GM20431 (cell line): ENCODE data around the gene TNS3.
"Not testable (repeated sequence)": the region's sequence is repeated elsewhere in the genome, so short reads cannot be mapped to it uniquely, and the experiment has no call there.

ENCODE experiments used
- in situ Hi-C: fragments of 300-500 bp; cut with MseI, MboI; formaldehyde crosslinking; loops from one replicate; pipeline ENCODE4 v1.15.0; 2020; ENCODE audit warnings: low sequenced_read_pairs; ENCODE audit not compliant: unreplicated experiment

Gene TNS3

GRCh38 chr7:47581804-47582763 is at the start of gene TNS3:
TSS of gene TNS3 (minus strand) at chr7:47582111. CDS start at chr7:47439636, 142,475 bp downstream.
- in situ Hi-C loops = no loop called here

DNA sequence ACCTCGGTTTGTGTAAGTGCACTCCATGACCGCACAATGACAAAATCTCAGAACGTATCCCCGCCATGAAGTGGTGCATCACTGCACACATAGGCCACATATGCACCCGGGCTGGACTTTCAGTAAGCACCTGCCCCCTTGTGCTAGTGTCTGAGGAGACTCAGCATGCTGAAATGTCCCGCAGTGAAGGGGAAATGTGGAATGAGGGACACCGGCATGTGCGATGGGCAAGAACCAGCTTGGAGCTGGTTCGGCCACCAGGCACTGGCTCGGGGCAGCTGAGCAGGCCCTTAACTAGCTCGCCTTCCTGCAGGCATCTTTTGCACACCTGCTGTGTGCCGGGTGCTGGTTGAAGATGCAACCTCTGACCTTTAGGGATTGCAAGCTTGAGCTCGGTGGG is 49.8 kb upstream of the TNS3 start:
- in situ Hi-C loops = no loop called here

DNA sequence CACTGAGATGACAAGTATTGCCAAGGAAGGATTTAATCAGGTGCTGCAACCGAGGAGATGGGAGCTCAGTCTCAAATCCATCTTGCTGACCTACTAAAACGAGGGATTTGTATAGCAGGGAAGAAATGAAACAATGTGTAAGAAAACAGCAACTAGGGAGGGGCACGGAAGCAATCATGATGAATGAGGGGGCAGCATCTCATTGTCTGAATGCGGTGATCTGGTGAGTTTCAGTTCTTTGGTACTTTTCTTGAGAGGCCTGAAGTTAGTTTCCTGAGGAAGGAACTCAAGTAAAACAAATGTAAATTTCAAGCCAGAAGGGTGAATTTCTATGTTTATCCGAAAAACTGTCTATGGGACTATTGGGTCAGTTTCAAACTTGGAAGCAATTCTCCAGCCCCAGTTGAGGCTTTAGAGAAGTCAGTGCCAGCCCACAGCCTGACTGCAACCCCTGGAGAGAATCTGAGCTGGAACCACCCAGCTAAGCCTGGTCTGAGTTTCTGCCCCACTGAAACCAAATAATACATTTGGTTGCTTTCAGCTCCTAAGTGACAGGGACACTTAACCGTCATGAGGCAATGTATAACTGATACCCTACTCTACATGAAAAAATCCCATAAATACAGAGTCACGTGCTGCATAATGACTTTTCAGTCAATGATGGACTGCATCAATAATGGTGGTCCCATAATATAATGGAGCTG is 45.8 kb upstream of the TNS3 start:
- in situ Hi-C loops = no loop called here

DNA sequence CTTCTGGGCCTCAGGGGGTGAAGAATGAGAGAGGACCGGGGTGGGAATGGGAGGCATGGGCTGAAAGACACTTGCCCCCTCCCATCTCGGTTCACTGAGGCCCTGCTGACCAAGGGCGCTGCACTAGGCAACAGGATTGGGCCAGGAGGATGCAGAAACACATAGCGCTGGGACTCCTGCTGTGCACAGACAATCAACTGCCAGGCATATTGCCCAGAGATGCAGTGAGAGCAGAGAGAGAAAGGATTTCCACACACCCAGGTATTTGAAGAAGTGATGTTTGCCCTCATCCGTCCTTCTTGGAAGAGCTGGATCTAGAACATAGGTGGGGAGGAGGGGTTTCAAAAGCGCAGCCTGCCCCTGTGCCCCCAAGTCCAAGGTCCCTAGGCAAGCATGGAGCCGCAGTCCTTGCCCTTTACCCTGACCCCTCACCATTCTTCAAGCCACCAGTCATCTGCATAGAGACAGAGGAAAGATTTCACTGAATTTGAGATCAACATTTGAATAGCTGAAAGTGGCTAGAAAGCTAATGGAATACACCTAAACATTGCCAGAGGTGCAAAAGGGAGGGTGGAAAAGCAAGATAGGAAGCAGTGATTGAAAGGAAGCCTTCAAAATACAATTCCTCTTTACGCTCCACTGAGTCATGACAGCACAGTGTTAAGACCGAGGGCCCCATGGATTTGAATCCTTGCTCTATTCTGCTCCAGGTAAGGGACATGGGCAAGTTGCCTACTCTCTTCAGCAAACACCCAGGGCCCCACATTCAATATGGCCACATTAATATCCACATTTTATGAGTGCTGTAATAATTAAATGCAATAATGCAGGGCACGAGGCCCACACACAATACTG is 44.2 kb upstream of the TNS3 start:
- in situ Hi-C loops = no loop called here

- in situ Hi-C loops = no loop called here
Observed at GRCh38 chr7:47624689-47625088, 42.8 kb upstream of the TNS3 start.

GRCh38 chr7:47622946-47623640 is 41.2 kb upstream of the TNS3 start:
- in situ Hi-C loops = no loop called here

DNA sequence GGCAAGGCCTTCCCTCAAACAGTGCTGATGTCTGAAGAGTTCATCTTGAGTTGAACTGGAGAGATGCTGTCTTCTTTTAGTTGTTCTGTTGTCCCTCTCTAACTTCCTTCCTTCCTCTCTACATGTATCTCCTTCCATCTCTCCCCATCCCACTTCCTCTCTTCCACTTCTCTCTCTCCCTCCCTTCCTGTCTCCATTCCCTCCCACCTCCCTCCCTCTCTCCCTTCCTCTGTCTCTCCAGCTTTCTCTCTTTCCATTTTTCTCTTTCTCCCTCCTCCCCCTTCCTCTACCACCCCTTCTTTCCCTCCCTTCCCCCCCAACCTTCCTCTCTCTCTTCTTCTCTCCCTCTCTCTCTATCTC is 40.7 kb upstream of the TNS3 start:
- in situ Hi-C loops = no loop called here

GRCh38 chr7:47621979-47622561 is 40.2 kb upstream of the TNS3 start:
- in situ Hi-C loops = no loop called here

- in situ Hi-C loops = no loop called here
Observed at GRCh38 chr7:47621347-47621746, 39.4 kb upstream of the TNS3 start.

GRCh38 chr7:47619806-47620205 is 37.9 kb upstream of the TNS3 start:
- in situ Hi-C loops = no loop called here

DNA sequence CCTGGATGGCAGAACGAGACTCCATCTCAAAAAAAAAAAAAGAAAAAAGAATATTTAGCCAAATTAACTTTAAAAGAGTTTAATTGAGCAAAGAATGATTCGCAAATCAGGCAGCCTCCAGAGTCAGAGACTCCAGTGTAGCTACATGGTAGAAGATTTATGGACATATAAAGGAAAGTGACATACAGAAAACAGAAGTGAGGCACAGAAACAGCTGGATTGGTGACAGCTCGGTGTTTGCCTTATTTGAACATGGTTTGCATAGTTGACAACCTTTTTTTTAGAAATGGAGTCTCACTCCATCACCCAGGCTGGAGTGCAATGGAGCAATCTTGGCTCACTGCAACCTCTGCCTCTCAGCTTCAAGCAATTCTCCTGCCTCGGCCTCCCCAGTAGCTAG is 35.2 kb upstream of the TNS3 start:
- in situ Hi-C loops = no loop called here

DNA sequence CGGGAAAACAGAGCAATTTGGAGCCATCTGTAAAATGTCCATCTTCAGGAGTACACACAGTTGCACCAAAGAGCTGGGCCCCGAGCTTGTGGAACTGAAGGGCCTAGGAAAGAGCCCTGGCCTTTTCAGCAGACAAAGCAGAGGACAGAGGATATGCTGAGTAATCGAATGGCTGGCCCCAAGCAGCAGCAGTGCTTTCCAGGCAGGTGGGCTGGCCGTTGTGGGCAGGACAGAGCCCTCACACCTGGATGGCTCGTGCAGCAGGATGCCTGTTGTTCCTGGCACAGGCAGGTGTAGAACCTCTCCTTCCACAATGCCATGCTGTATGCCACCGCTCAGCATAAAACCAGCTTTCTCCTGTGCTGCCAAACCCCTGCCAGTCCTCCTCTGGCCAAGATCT is 32.5 kb upstream of the TNS3 start:
- in situ Hi-C loops = no loop called here

DNA sequence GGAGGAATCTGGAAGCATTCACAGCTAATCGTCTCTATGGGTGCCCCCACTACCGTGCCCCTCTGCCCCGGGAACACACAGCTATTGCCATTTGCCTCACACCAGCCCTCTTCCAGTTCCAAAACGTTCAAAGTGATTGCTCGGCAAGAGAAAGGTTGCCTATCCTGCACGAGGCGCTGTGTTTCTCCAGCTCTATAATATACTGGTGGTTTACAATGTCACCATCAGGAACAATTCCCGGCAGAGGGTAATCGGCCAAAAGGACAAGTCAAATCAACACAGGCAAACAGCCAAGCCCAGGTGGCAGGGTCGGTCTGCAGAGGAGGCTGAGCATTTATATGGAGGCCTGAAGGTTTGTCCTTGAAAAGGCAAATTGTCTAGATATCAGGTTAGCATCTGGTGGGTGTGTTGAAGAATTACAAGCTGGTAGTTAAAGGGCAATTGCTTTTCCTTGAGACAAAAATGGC is 29.2 kb upstream of the TNS3 start:
- in situ Hi-C loops = no loop called here

DNA sequence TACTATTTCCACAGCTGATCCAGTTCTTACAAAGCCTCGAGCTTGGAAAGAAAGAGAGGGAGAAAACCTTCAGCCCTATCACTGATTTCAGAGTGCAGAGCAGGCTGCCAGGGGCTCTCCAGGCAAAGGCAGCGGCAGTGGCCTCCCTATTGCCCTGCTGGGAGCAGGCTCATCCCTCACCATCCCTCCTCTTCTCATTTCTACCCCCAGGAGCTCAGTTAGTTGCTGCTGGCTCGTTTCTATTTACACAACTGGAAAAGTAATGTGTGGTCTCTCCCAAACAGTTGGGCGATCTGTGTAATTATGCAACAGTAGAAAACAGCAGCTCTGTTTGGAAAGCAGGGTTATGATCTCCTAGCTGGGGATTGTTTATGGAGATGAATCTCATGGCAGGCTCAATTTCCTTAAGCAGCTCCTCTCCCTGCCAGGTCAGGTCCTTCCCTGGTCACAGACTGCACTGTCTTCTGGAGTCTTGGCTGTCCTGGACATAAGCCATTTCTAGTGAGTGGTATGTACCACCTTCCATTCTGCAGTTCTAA is 28.7 kb upstream of the TNS3 start:
- in situ Hi-C loops = no loop called here

DNA sequence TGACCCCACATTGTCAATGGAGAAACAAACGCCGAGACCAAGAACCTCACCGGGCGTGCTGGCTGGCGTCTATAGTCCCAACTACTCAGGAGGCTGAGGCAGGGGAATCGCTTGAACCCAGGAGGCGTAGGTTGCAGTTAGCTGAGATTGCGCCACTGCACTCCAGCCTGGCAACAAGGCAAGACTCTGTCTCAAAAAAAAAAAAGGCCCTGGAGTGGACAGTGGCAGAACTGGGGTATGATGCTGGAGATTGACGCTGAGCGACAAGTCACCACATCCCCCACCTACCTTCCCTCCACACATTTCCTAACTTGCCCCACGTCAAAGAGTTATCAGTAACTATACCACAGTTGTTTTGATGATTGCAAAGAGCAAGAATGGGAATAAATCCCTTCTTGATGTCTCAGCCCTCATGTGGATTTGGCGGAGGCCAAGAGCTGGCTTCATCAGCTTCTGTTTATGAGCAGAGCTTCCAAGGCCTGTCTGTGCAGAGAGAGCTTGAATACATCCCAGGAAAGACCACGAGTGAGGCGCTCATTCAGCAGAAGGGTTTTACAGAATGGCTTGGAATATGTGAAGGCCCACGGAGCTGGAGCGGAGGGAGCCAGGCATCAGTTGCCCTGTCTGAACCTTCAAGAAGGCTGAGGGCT is 28.0 kb upstream of the TNS3 start:
- in situ Hi-C loops = no loop called here

DNA sequence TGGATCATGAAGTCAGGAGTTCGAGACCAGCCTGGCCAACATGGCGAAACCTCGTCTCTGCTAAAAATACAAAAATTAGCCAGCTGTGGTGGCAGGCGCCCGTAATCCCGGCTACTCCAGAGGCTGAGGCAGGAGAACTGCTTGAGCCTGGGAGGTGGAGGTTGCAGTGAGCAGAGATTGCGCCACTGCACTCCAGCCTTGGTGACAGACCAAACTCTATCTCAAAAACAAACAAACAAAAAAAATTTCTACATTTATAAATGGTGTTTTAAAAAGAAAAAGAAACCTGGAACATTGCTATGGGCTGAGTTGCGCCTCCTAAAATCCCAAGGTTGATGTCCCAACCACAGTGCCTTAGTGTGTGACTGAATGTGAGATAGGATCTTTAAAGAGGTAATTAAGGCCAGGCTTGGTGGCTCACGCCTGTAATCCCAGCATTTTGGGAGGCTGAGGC is 24.7 kb upstream of the TNS3 start:
- in situ Hi-C loops = not testable (repeated sequence)

GRCh38 chr7:47605816-47606575 is 24.1 kb upstream of the TNS3 start:
- in situ Hi-C loops = no loop called here

DNA sequence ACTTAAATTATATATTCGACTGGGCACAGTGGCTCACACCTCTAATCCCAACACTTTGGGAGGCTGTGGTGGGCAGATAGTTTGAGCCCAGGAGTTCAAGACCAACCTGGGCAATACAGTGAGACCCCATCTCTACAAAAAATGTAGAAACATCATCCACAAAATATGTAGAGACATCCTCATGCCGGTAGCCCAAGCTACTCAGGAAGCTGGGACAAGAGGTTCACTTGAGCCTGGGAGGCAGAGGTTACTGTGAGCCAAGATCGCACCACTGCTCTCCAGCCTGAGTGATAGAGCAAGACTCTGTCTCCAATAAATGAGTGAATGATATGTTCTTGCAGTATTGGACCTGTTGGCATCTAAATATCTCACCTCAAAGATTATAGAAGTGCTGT is 22.6 kb upstream of the TNS3 start:
- in situ Hi-C loops = no loop called here
